Fibroblast of peridontal ligament (primary cell): Measurements from ENCODE around the gene C2CD2.

Experiments used
- DNase-seq: peaks from one replicate; pipeline ENCODE4 v3.0.0-alpha.2; 2010; ENCODE audit errors: extremely low read depth

C2CD2 gene

DNA sequence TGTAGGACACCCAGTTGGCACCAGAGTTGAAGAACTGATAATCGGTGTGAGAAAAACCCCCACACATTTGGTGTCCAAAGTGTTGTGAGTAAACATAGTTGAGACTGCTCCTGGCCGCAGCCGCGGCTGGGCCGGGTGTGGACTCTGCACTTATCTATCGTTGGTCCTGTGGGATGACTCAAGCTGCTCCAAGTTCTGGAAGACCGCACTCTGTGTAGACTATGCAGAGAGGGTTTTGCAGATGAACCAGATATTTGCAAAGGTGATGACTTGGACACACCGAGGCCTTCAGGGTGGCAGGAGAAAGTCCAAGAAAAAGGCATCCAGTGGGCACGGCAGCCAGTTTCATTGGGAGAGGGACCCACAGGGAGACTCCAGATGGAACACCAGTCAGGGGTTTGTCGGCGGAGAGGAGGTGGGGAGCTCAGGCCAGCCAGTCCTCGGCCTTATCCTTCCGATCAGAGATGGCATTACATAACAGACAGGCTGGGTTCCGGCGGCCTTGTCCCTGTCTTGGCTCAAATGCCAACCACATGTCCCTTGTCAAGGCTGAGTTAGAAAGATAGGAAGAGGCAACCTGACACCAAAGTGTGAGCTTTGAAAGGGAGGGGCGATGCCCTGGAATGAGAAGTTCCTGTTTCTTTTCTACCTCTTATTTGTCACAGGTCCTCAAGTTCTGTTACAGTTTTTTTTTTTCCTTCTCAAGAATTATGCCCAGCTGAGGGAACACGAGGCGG, 21.1 kb downstream of the C2CD2 start:
- DNase-seq = no peak

DNA sequence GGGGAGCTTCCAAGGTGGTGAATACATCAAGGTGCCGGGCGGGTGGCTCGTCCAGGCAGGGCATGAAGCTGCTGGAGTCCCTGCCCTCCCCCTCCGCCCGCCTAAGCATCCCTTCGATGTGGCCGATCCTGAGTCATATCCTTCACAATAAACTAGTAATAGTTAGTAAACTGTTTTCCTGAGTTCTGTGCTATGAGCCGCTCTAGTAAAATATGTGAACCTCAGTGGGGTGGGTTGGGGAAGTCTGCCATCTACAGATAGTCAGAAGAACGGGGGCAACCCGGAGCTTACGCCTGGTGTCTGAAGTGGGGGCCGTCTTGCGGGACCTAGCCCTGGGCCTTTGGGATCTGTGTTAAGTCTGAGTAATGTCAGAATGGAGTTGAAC, 21.6 kb downstream of the C2CD2 start:
- DNase-seq = peak; percentile 49

DNA sequence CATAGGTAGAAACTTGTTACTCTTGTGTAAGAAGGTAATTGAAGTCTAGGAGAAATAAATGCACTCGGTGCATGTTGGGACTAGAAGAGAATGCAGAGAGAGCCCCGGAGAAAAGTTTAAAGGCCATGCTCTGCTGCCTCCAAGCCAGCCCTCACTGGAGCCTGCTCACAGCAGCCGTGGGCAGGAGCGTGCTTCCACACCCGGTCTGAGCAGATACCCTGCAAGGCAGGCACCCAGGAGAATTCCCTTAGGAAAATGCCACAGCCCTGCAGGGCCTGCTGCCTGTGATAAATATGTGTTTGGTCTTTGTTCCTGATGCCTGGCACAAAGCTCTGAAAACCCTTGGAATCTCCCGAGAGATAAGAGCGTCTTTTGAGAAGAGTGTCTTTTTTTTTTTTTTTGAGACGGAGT, 22.8 kb downstream of the C2CD2 start:
- DNase-seq = no peak

DNA sequence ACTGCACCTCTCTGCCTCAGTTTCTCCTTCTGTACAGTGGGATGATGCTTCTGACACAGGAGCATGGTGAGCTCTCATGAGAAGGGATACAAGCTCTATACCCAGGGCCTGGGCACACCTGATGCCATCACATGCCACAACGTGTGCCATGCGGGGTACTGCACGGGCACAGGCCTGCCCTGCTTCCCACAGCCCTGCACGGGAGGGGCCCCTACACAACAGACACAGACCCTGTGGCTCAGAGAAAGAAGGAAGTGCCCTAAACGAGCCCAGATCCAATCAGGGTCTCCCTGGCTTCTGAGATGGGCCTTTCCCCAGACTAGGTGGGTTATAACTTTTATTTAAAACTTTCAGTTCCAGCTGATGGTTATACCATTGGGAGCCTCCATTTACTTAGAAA, 24.6 kb downstream of the C2CD2 start:
- DNase-seq = no peak

DNA sequence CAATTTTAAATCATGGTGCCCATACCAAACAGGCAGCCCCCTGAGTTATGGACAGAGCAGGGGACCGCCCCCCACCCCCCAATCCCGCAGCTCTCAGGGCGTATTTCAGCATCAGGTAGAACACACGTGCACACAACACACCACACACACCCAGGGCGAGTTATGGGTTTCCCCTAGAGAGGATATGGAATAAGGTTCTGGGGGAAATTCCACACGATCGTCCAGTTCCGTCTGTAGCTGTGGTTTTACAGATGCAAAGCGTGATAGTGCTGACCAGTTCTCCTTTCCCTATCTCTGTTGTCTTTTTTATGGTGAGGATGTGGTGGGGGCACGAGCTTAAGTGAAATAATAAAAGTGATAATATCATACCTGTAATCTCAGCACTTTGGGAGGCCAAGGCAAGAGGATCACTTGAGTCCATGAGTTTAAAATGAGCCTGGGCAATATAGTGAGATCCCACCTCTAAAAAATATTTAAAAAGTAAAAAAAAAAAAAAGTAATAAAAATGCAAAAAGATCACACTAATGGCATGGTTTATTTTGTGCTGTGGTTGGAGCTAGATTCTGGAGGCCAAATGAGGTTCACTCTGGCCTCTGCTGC, 25.1 kb downstream of the C2CD2 start:
- DNase-seq = no peak

GRCh38 chr21:41927727-41928409, 25.9 kb downstream of the C2CD2 start:
- DNase-seq = no peak

DNA sequence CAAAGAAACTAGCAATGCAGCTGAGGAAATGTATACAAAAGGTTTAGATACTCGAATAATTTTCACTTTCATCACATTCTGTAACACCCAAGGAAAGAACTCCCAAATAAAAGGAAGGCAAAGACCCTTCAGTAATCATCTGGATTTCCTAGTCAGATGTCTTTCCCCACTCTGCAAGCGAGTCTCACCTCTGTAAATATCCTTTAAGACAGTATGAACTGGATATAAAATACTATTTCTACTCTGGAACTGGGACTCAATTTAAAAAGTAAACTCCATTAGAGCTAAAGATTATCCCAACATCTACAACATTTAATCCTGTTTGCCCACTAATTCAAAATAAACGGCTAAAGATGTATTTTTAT, 27.0 kb downstream of the C2CD2 start:
- no peak for DNase-seq

- peak; percentile 79 for DNase-seq
These were observed 27.6 kb downstream of the C2CD2 start for GRCh38 chr21:41926117-41926806.

GRCh38 chr21:41925767-41926116, 28.1 kb downstream of the C2CD2 start:
- DNase-seq = peak; percentile 19

DNA sequence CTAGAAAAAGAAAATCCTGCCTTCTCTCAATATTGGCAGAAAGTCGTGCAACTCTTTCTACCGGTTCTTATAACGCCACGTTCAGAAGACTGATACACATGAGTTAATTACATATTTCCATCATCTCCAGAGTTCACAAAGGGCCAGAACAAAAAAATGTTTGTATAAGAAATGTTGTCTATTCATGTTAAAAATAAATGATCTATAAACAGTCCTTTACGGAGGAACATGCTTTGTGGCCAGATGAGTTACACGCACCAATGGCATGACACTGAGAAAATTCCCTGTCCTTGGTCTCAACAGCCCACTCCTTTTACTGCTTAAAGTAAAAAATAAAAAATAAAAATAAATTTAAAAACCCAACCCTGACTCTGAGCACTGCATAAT, 29.5 kb downstream of the C2CD2 start:
- peak; percentile 72 for DNase-seq

DNA sequence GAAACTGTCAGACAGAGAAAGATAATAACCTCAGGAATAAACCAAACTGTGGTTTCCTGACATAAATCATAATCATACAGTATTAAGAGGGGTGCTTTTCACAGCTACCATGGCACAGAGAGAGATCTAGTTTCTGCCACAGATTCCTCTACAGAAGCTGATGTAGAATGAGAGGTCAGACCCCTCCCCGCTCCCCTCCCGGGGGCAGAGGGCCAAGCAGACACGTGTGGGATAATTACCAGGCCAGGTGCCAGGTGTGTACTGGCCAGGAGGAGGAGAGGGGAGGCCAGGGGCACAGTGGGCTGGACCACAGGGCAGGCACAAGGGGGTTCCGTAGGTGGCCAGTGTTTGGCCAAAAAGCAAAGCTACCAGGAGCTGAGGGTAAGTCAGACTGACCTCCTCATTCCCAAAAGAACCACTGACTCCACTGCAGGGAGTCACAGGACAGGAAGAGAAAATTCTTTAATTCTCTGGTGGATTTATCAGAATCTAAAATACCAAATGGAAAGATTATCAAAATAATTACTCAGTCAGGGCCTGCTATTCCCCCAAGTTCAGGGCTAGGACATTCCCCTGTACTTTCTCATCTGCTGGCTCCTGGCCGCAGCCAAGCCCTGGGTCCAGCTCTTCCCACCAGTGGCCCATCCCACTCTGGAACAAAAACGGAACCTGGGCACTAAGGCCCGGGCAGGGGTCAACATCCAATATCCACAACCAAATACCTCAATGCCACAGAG, 30.0 kb downstream of the C2CD2 start:
- DNase-seq = peak; percentile 82

GRCh38 chr21:41923186-41923585, 30.6 kb downstream of the C2CD2 start:
- peak; percentile 53 for DNase-seq

- DNase-seq = no peak
These were observed 32.8 kb downstream of the C2CD2 start for GRCh38 chr21:41921021-41921420.

GRCh38 chr21:41920476-41920875, 33.3 kb downstream of the C2CD2 start:
- no peak for DNase-seq

DNA sequence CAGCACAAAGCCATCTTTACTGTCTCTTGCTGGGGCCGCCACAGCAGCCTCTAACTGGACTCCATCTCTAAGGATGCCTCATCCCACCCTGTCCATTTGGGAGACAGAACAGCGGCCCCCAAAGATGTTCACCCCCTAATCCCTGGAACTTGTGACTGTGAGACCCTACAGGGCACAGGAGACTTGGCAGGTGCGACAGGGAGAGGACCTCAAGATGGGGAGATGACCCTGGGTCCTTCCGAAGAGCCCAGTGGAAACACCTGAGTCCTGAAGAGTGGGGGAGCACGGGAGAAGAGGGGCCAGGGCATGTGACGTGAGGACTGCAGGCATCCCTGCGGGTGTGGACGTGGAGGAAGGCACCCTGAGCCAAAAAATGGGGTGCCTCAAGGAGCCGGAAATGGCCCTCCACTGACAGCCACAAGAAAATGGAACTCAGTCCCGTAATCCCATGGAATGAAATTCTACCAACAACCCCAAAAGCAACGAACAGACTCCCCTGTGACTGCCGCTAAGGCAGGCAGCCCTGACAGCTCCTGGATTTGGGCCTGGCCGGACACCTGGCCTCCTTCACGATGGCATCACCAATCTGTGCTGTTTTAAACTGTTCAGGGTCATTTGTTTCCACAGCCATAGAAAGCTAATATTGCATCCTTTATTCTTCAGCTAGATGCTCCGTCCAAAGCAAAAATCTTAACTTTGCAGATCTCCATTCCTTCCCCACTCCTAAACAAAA, 34.0 kb downstream of the C2CD2 start:
- no peak for DNase-seq

GRCh38 chr21:41918561-41919358, 35.1 kb downstream of the C2CD2 start:
- DNase-seq = no peak

DNA sequence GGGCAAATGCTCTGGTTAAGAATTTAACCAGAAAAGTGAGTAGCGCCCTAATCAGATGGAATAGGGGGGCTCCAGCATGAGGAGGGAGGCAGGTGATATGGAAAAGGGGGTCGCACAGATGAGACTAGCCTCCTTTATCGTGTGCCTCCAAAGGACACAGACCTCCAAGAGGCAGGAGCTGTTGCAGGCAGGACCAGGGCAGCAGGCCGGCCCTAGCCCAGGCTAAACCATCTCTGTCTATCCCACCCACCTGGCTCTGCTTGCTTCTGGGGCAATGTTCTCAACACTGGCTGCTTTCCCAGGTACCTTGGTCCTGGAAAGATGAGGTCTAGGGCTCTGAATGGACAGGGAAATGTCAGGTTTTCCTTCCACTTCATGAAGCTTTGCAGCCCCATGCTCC, 36.3 kb downstream of the C2CD2 start:
- DNase-seq = no peak

GRCh38 chr21:41916888-41917433, 36.9 kb downstream of the C2CD2 start:
- DNase-seq = no peak

GRCh38 chr21:41914965-41915364, 38.9 kb downstream of the C2CD2 start:
- no peak for DNase-seq

DNA sequence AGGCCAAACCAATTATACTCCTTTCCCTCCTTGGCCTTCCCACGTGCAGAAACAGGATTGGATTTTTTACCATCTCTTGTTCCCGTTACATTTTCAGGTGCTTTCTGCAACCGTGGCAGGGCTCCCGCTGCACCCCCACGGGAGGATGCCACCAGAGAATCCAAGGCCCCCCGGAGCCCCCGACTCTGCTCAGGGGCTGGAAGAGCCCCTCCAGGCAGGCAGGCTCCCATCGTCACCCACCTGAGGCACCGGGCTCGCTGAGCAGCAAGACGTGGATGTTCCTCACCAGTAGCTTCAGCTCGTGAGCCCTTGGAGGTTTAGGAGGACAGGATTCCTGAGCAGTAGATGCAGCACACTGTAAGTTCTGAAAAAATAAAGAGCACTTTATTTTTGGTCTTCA, 39.5 kb downstream of the C2CD2 start:
- no peak for DNase-seq
